HT-29 (cell line): ENCODE measurements around the gene PIK3C2B. TPM values are rescaled to one million over a fixed set of nuclear protein-coding genes. Genes with fewer than 3 reads are reported as not detected.

ENCODE experiments used
- total RNA-seq: library from RNA; depleted of rRNA; stranded (reverse); fragments of >200 nt; shearing (Covaris generic); gene quantifications from 2 replicates; pipeline ENCODE4 v1.2.3, GENCODE V29; 2014; rRNA removed

Gene PIK3C2B
- total RNA-seq, 1 experiment from 2014 or later, result 55.3 TPM

Other genes starting within 250 kb of the PIK3C2B start
- gene PLEKHA6, start 134.9 kb downstream of the PIK3C2B start, total RNA-seq, result 76.7 and 88.6 TPM in 2 replicates
- gene PPP1R15B, start 83.0 kb downstream of the PIK3C2B start, total RNA-seq, result 32.6 and 40.7 TPM in 2 replicates
- 18.5 and 19.4 TPM in 2 replicates for gene MDM4, start 21.6 kb upstream of the PIK3C2B start, total RNA-seq
- gene LRRN2, start 190.9 kb upstream of the PIK3C2B start, total RNA-seq, result 0.05 TPM in 1 of 2 replicates, not detected in the other